NK-92 (cell line): ENCODE measurements around the gene TBC1D16.

Experiments used
- DNase-seq: peaks from one replicate; lab custom pipeline; 2025; ENCODE audit not compliant: unreplicated experiment; lab: John Stamatoyannopoulos, UW

Gene TBC1D16

DNA sequence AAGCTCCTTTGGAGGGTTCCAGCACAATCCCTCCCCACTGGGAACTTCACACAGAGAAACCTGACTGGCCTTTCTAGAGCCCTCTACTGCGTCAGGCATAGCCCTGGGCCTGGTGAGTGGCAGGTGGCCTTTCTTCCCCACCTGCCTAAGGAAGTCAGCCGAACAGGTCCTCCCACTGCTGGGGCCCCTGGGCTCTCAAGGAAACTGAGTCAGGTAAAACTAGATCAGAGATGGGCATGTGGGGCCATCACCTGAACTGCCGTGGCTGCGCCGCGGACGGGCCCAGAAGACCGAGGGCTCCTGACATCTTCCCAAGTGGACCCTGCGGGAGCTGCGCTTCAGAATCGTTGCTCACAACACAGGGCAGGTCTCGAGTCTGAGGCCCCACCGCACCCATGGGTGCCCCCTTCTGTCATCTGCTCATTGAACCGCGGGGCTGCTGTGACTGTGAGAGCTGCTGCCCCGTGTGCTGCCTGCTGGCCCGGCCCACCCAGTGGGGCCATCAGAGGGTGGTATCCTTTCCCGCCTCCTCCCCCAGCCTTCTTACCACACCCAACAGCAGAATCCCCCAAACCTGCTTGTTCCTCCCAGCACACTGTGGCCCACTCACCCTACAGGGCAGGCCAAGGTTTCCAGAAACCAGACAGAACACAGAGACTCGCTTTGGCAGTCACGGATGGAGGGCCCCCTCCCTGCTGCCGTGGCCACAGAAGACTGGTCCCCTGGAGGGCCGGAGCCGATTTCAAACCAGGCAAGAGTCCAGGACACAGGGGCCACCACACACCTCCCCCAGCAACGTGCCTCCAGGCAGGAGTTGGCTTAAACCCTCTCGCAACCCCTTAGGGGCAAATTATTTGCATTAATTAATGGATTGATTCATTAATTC lies 81.1 kb downstream of the TBC1D16 start:
- no peak for DNase-seq

DNA sequence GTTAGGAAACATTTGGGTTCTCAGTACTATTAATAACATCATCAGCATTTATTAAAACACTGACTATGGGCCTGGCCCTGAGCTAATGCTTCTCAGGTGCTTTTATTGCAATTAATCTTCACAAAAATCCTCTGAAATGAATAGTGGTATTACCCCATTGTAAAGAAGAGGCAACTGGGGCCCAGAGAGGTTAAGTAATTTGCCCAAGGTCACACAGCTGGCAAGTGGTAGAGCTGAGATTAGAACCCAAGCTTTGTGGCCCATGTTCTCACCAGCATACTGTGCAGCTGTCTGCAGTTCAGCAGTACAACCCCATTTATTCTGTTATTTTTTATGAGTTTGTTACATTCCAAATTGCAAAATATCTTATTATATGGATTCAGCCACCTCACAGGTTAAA lies 82.3 kb downstream of the TBC1D16 start:
- DNase-seq, result no peak

DNA sequence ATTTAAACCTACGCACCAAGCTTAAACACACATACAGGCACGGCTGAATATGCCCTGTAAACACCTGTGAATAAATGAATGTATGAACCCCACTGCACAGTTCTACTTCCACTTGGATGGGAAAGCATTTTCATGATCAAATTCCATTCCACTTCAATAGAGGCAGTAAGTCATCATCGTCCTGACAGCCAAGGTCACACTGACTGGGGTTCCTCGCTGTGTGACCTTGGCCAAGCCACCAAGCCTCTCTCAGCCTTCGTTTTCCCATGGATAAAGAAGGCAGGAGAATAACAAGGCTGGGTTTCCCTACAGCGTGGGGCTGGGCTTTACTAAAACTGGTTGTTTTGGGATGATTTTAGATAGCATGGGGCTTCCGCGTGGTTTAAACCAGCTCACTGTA lies 82.8 kb downstream of the TBC1D16 start:
- no peak for DNase-seq

DNA sequence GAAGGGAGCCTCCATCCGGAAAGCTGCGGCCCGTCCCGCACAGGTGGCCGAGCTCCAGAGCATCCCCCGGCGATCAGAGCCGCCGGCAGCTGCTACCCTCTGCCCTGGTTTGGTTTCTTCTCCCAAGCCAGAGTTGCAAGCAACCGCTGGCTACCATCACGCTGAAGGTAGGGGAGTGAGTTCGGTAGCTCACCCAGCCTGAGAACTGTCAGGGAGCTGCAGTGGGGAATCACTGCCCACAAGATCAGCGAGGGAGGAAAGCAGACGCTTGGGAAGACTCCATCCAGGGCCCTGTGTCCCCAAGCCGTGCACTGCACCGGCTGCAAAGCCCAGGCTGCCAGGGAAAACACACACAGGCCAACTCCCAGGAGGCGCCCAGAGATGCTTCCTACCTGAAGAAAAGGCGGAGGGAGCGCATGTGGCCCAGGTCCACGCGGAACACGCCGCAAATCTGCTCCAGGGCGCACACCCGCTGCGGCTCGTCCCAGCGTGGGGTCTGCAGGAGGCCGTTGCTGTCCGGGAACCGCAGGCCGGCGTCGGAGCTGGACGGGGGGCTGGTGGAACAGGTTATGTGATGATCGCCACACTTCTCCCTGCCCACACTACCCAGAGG lies 83.3 kb downstream of the TBC1D16 start:
- no peak for DNase-seq

DNA sequence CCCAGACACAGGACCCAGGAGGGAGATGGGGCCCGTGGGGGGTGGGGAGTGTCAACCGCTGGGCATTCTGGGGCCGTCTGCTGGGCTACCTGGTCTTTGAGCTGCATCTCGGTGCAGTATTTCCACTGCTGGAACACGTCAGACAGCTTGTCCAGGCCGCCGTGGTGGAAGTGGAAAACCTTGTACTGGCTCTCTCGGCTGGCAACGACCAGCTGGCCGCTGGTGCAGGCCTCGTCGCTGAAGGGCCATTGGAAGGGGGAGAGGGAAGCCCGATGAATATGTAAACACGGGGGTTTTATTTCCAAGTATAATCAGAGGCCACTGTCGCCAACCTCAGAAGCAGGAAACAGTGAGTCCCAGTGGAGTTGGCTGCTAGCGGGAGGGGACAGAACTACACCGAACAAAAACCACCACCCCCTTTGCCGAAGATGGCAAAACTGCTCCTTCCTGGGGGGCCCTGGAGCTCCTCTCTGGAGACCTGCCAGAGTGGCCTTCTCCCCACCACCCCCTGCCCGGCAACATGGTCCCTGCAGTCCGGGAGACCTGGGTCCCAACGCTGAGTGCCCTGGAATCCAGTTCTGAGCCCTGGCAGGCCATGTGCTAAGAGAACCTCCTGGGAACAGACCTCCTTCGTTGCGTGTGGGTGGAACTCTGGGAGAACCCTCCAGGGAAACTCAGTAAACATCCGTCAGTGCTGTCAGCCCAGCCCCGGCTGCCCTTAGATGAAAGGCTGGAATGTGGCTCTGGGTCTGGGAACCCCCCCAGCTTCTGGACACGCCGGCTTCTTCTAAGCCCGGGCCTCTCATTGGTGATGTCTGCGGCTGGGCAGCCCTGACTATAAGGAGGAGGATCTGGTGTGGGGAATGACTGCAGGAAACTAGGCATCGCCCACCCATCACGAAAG lies 84.1 kb downstream of the TBC1D16 start:
- no peak for DNase-seq

DNA sequence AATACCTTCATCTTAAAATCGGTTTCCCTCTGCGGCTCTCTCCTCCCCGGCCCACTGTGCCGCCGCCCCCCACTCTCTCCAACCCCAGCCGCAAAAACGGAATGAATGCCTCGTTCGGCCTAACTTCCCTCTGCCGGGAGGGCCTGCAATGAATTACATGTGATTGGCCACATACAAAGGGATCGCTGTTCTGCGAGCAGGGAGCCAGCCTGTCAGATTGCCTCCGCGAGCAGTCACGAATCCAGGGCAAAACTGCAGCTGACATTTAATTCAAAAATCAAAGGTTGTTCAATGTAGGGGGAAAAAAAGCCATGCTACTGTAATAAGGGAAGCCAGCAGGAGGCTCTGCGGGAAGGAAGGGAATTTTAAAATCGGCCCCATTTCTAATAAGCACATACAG lies 84.9 kb downstream of the TBC1D16 start:
- no peak for DNase-seq

DNA sequence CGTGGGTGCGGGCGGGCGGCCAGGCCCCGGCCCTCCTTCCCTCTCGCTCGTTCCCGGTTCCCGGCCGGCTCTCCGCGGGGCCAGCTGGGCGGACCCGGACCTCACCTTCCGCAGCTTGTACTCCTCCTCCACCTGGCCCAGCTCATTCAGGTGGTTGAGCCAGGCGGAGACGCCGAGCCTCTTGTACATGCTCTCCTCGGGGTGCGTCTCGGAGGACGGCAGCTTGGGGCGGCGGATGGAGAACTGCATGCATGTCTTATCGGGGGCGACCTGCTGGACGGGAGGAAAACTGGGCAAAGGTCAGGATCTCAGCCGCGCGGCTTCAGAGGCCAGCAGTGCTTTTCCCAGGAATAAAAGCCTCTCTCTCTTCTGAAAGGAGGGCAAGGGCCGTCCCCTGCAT lies 85.4 kb downstream of the TBC1D16 start:
- DNase-seq, result no peak

DNA sequence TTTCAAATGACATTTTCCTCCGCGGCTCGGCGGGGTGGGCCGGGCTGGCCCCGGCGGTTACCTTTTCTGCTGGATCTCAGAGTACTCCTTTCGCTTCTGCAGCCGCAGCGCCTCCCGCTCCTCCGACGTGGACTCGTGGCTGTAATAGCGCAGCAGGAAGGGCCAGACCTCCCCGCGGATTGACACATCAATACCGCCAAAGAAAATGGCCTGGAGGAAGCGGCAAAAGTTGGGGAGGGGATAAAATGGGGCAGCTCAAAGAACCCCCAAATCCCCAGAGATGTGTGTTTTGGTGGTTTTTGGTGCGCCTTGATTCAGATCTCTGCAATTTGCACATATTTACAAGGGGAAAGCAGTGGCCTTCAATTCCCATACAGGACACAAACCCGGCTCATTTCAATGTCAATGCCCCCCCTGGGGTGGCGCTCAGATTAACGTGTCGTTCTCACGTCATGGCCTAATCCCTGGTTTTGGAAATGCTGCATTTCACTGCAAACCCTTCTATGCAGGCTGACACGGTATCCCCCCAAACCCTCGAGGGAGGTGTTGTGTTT lies 85.9 kb downstream of the TBC1D16 start:
- no peak for DNase-seq

DNA sequence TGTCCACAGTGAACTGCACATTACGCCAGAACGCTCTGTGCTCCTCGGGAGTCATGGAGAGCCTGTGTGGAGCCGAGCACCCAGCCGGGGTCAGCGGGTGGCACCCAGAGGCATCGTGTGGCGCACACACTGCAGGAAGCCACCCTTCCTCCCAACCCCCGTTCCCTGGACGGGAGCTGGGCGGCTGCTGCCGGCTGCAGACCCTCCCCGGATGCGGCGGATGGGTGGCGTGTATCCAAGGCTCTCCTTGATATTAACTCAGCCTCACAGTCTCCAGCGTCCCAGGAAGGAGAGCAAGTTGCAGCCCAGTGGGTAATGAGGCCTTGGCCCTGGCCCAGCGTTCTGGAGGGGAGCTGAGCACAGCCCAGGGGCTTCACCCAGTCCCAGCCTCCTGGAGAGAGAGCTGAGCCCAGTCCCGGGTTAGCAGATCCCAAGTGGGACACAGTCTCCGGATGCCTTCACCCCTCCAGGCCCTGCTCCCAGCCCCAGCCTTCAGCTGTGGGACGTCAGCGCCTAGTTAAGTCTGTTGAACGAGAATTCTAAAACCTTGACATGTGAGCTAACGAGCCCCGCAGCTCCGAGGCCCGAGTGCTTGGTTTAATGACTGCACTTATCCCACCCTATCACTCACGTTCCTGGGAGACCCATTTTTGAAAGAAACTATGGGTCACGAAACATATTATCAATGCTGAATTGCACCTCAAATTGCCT lies 86.6 kb downstream of the TBC1D16 start:
- DNase-seq, result no peak

DNA sequence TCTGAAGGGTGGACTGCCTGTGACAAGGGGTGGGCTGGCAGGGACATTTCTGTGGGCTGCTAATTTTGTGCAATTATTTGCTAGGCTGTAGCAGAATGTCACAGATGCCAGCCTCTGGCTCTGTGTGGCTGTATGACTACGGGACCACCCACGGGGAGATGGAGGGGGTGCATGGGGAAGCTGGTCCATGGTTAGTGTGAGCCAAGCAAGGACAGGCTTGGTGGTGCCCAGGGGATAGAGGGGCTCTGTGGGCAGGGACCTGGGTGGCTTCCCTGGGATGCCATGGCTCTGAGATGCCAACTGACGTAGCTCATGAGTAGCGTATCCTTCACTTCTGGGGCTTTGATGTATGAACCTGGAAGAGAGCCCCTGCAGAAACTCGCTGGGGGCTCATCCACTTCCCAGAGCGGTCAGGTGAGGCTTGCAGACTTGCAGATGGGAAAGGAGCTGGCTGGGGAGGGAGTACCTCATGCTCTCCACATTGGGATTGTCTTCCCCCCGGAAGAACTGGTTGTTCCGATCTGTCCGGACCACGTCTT lies 87.2 kb downstream of the TBC1D16 start:
- DNase-seq, result no peak

DNA sequence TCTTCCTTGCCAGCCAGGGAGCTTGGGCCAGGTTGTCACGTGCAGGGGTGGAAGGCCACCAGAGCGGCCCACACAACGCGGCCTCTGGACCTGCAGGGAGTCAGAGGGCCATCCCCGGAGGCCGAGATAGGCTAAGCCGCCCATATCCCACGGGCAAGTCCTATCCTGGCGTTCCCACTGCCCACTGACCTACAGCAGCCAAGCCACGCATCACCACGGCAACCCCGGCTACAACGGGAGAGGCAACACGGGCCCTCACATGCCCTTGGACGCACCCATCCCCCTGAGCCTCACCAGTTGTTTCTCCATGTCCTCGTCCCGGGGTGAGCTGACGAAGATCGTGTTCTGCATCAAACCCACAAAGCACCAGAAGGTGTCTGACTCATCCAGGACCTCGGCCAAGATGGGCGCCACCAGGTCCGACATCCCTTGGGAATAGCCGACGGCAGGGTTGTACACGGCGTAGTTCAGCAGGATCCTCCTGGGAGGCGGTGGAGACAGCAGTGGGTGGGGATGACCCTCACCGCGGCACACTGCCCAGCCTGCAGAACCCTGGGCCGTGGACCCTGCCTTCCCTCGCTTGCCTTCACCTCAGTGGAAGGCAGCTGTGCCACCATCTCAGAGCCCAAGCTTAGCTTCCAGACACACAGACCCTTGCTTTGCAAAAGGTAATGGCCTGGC lies 88.2 kb downstream of the TBC1D16 start:
- DNase-seq, result no peak

DNA sequence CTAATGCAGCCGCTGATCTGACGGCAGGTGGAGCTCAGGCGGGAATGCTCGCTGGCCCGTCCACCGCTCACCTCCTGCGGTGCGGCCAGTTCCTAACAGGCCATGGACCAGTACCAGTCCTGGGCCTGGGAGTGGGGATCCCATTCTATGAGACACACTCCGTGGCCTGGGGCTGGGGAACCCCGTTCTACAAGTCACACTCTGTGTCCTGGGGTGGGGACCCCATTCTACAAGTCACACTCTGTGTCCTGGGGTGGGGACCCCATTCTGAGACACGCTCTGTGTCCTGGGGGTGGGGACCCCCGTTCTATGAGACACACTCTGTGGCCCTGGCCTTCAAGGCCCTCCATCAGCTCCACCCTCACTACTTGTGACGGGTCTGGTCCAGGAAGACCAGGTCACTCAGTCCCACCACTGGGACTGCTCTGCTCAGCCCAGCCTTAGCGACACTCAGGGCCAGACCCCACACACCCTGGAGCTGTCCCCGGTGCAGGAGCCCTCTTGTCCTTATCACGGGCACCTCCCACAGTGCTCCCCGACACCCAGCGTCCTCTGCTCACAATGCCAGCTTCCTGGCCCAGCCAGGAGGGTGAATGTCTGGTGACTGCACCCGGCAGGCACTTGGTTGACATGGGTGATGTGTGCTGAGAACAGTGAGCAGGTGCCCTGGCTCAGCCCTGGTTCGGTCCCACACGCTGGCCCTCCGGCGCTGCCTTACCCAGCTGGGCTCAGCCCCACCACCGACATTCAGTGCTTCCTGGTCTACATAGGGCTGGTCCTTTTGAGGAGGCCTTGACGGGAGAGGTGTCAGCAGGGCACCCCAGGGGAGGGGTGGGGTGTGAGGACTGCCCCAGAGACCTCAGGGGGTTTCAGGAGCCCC lies 89.1 kb downstream of the TBC1D16 start:
- no peak for DNase-seq

DNA sequence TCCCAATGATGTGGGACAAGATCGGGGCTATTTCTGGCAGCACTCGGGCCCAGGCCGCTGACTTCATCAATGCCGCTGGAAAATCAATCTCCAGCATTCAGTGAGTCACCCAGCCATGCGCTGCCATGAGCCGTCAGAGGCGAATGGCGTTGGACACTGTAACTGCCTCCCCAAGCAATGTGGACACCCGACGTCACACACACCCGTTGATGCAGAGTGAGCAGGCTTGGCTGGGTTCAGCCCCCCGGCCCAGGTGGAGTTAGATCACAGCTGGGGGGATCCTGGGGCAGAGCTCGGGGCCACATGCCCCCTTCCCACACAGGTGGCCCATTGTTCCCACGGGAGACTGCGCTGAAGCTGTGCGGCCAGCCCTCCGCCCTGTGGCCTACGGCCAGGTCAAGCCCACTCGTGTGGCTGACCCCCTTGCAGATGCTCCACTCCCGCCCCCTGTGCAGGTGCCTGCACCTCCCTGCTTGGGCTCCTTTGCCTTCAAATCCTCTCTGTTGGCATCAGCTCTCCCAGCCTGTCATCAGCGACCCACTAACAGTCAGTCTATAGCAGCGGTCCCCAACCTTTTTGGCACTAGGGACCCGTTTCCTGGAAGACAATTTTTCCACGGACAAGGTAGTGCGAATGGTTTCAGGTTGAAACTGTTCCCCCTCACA lies 89.9 kb downstream of the TBC1D16 start:
- no peak for DNase-seq

DNA sequence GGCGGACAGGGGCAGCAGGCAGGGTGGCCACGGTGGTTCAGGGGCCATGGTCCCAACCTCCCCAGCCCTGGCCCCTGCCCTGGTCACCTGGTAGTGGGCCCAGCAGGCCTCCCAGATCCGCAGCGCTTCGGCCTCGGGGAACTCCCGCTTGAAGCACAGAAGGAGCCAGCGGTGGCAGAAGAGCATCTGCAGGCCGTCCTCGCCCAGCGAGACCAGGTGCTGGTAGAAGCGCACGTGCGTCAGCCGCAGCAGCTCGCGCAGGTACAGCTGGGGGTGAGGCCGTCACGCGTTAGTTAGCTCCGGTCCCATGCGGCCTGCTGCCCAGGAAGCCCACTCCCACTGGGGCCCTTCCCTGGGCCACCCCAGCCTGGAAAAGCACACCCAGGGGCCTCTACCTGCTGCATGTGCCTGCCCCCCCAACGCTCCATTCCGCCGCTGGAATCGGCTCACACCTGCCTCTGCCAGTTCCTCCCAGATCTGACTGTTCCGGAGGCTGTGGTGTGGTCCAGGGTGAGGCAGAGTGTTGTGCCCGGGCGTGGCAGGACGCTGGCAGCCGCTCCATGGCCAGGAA lies 90.8 kb downstream of the TBC1D16 start:
- DNase-seq, result no peak

DNA sequence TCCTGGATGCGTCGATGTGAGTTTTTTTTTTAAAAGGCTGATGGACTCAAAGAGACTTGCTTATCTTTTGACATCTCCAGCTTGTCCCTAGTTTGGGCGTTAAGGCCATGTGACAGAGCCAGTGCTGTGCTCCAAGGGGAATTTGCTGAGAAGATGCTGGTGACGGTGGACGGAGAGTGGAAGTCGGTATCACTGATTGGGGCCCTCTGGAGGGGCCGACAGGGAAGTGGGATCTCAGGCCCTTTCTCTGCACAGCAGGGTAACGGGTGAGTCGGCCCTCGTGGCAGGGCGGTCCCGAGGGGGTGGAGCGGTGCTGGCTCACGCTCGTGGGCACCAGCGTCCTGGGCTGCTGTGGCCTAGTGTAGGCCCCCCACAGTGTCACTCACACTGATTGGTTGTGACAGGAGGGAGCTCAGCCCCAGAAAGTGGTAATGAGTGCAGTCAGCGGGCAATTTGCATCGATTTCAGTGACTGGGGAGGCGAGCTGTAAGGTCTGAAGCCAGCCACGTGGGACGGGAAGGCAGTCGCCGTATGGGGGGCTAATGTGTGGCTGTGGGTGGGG lies 91.3 kb downstream of the TBC1D16 start:
- no peak for DNase-seq

DNA sequence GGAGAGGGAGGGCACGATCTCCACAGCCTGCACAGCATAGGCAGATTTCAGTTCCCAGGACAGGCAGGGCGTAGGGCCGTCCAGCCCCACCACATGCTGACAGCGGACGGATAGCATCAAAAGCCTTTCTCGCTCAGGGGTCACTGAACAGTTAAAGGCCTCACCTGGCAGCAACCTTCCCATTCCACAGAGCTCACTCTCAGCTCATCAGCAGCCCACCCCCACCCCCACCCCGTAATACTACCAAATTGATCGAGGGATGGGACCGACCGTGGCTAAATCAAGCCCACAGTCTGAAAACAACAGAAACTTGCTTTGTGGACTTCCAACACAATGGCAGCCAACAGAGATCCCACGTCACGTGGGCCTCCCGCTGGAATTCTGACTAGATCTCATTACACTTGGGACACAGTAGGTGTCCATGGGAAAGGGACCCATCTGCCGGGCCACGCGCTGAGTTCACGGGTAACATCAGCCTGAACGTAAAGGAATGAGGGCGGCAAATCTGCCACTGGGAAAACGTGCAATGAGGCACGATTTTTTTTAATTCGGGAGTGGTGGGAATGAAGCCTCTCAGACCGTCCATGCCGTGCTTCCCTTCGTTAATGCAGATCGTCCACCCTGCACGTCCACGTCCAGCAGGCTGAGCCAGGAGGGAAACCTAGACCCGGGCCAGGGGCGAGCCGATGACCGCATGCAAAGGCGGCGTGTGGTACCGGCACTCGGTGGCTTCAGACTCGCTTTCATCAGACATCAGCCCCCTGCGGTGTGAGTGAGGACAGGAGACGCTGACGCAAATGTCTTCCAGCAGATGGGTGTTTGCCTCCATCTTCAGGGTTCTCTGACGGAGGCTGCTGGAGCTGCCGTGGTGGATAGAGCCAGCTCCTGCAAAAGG lies 92.1 kb downstream of the TBC1D16 start:
- no peak for DNase-seq
